HepG2 (cell line): ENCODE measurements around the gene IVD. TPM values are rescaled to one million over a fixed set of nuclear protein-coding genes. Genes with fewer than 3 reads are reported as not detected.

Experiments
- AGO2 ChIP-seq: fragments of 200-400 bp; formaldehyde crosslinking; optimal IDR thresholded peaks from 2 replicates; pipeline ENCODE3; 2017; ENCODE audit warnings: mild to moderate bottlenecking, low read depth, low read length, moderate library complexity
- CAMTA2 ChIP-seq: sonication (generic); formaldehyde crosslinking; IDR thresholded peaks from 2 replicates; pipeline ENCODE4 v1.4.0; 2020; ENCODE audit warnings: mild to moderate bottlenecking, missing genetic modification reagents, borderline replicate concordance
- DNMT1 ChIP-seq: sonication (generic); formaldehyde crosslinking; IDR thresholded peaks from 2 replicates; pipeline ENCODE4 v1.5.1; 2020; ENCODE audit warnings: mild to moderate bottlenecking, missing genetic modification reagents
- FOXO1 ChIP-seq: sonication (generic); formaldehyde crosslinking; IDR thresholded peaks from 2 replicates; pipeline ENCODE4 v1.4.0; 2020; ENCODE audit warnings: missing genetic modification reagents
- HDAC6 ChIP-seq: fragments of 200-600 bp; sonication (generic); IDR thresholded peaks from 2 replicates; pipeline ENCODE4 v1.7.0; 2017; ENCODE audit warnings: mild to moderate bottlenecking, antibody characterized with exemption, low read length, low read depth
- KAT8 ChIP-seq: IDR thresholded peaks from 2 replicates; pipeline ENCODE4 v1.6.1; 2016; ENCODE audit warnings: missing genetic modification reagents, missing compliant biosample characterization
- KLF6 ChIP-seq: IDR thresholded peaks from 2 replicates; pipeline ENCODE4 v1.8.0; 2016; ENCODE audit warnings: missing biosample characterization, missing genetic modification reagents
- MTA1 ChIP-seq: sonication (generic); formaldehyde crosslinking; IDR thresholded peaks from 2 replicates; pipeline ENCODE4 v1.4.0; 2020; ENCODE audit warnings: missing genetic modification reagents, mild to moderate bottlenecking, borderline replicate concordance
- NFYC ChIP-seq: IDR thresholded peaks from 2 replicates; pipeline ENCODE4 v1.6.1; 2016; ENCODE audit warnings: missing genetic modification reagents, missing compliant biosample characterization
- PHF20 ChIP-seq: sonication (generic); formaldehyde crosslinking; IDR thresholded peaks from 2 replicates; pipeline ENCODE4 v1.5.0; 2020; ENCODE audit warnings: mild to moderate bottlenecking, missing genetic modification reagents
- PHF21A ChIP-seq: sonication (generic); formaldehyde crosslinking; IDR thresholded peaks from 2 replicates; pipeline ENCODE4 v1.5.0; 2020; ENCODE audit warnings: mild to moderate bottlenecking, missing genetic modification reagents
- POLR2G ChIP-seq: fragments of 200-400 bp; formaldehyde crosslinking; IDR thresholded peaks from 2 replicates; pipeline ENCODE4 v1.6.1; 2018; ENCODE audit warnings: mild to moderate bottlenecking, low read depth, low read length, moderate library complexity
- RFX3 ChIP-seq: IDR thresholded peaks from 2 replicates; pipeline ENCODE4 v1.6.1; 2016; ENCODE audit warnings: missing biosample characterization, missing genetic modification reagents
- SP5 ChIP-seq: IDR thresholded peaks from 2 replicates; pipeline ENCODE4 v1.6.1; 2016; ENCODE audit warnings: low read depth, borderline replicate concordance
- SRSF4 ChIP-seq: fragments of 200-400 bp; formaldehyde crosslinking; IDR thresholded peaks from one replicate; pipeline ENCODE4 v1.6.1; 2018; ENCODE audit warnings: mild to moderate bottlenecking, low read depth, low read length, moderate library complexity; ENCODE audit not compliant: poor library complexity, severe bottlenecking
- ZFP90 ChIP-seq: sonication (generic); formaldehyde crosslinking; IDR thresholded peaks from 2 replicates; pipeline ENCODE4 v1.8.0; 2022; ENCODE audit warnings: missing genetic modification reagents, mild to moderate bottlenecking, inconsistent platforms, borderline replicate concordance
- ZNF235 ChIP-seq: sonication (generic); formaldehyde crosslinking; IDR thresholded peaks from 2 replicates; pipeline ENCODE4 v1.8.1; 2023; ENCODE audit warnings: mild to moderate bottlenecking, missing genetic modification reagents, borderline replicate concordance
- ZNF441 ChIP-seq: sonication (generic); formaldehyde crosslinking; IDR thresholded peaks from 2 replicates; pipeline ENCODE4 v1.7.0; 2021; ENCODE audit warnings: missing genetic modification reagents, borderline replicate concordance
- ZNF496 ChIP-seq: sonication (generic); formaldehyde crosslinking; IDR thresholded peaks from 2 replicates; pipeline ENCODE4 v1.8.1; 2023; ENCODE audit warnings: mild to moderate bottlenecking, moderate library complexity, missing genetic modification reagents; ENCODE audit not compliant: insufficient replicate concordance
- ZNF616 ChIP-seq: sonication (generic); formaldehyde crosslinking; IDR thresholded peaks from 2 replicates; pipeline ENCODE4 v1.5.0; 2020; ENCODE audit warnings: low read depth, mild to moderate bottlenecking, missing genetic modification reagents
- polyA plus RNA-seq, 8 experiments: library from polyadenylated mRNA; depleted of rRNA in 3 of 8; stranded (reverse) in 7 of 8; unstranded in 1 of 8; fragments of >200 nt; fragmentation: Illumina TruSeq in 4 of 8; extraction: Trizol in 4 of 8; gene quantifications; 2 replicates each; pipeline versions ENCODE4 v1.2.1 to v1.2.3, GENCODE V29; 2011 to 2016; ENCODE audit warnings: low read depth in 4 of 8, missing spikeins in 1 of 8, mixed read lengths in 1 of 8; ENCODE audit not compliant: insufficient read depth in 1 of 8
- total RNA-seq, 5 experiments: library from RNA; depleted of rRNA; stranded (reverse); fragments of >200 nt; fragmentation: Illumina TruSeq; extraction: Trizol; gene quantifications; 2 replicates each; pipeline ENCODE4 v1.2.3, GENCODE V29; 2016; ENCODE audit warnings: low read depth in 1 of 5
- TF ChIP-seq, protein P1 (sequence below): sonication (generic); formaldehyde crosslinking; IDR thresholded peaks from 2 replicates; pipeline ENCODE4 v1.8.1; 2023; ENCODE audit warnings: mild to moderate bottlenecking, missing genetic modification reagents
- TF ChIP-seq, protein P2 (sequence below): IDR thresholded peaks from 2 replicates; pipeline ENCODE4 v1.6.1; 2016; ENCODE audit warnings: low read depth, control low read depth
- TF ChIP-seq, protein P3 (sequence below): sonication (generic); formaldehyde crosslinking; IDR thresholded peaks from 2 replicates; pipeline ENCODE4 v1.4.0; 2020; ENCODE audit warnings: low read depth, mild to moderate bottlenecking, missing genetic modification reagents
- TF ChIP-seq, protein P4 (sequence below): sonication (generic); formaldehyde crosslinking; IDR thresholded peaks from 2 replicates; pipeline ENCODE4 v1.4.0; 2020; ENCODE audit warnings: mild to moderate bottlenecking, missing genetic modification reagents

Gene IVD
- total and polyA plus RNA-seq, 2 of the 13 experiments (the other 11 are each of a cell fraction or from before 2014, with no cell fraction given) = 48.0 to 53.9 TPM

DNA sequence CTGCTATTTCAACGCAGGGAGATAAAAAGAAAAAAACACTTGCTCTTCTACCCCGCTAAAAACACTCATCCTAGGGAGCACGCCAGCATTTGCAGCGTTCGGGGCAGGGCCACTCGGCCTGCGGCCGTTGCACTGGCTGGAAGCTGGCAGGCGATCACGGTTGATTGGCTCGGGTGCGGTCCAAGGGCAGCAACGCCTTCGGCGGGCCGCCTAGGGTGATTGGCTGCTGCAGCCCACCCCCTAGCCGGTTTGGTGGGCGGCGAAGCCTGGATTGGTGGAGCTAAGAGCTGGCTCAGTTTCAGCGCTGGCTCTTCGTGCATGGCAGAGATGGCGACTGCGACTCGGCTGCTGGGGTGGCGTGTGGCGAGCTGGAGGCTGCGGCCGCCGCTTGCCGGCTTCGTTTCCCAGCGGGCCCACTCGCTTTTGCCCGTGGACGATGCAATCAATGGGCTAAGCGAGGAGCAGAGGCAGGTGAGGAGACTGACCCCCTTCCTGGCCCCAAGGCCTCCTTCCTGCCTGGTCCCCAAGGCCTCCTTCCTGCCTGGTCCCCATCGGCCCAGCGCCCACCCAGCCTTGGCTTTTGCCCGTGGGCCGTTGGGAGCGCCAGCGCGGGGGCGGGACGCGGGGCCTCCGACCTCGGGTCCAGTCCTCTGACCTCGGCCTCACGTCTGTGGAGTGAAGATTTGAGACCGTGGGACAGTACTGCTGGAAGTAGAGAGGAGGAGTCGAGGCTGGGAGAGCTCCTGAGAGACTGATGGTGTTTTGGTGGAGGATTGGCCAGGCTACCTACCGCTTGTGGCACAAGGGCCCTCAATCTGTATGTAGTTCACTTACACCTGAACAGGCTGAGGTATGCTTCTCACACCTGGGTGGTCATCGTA lies at the start of gene IVD (continued):
- no peak for TF ChIP-seq SRSF4
- peak; percentile 97 for TF ChIP-seq NFYC (CRISPR knock-in tag)
- TF ChIP-seq, protein P1, sequence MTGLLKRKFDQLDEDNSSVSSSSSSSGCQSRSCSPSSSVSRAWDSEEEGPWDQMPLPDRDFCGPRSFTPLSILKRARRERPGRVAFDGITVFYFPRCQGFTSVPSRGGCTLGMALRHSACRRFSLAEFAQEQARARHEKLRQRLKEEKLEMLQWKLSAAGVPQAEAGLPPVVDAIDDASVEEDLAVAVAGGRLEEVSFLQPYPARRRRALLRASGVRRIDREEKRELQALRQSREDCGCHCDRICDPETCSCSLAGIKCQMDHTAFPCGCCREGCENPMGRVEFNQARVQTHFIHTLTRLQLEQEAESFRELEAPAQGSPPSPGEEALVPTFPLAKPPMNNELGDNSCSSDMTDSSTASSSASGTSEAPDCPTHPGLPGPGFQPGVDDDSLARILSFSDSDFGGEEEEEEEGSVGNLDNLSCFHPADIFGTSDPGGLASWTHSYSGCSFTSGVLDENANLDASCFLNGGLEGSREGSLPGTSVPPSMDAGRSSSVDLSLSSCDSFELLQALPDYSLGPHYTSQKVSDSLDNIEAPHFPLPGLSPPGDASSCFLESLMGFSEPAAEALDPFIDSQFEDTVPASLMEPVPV = peak; percentile 77
- no peak for TF ChIP-seq ZNF496 (CRISPR knock-in tag)
- TF ChIP-seq, protein P2, sequence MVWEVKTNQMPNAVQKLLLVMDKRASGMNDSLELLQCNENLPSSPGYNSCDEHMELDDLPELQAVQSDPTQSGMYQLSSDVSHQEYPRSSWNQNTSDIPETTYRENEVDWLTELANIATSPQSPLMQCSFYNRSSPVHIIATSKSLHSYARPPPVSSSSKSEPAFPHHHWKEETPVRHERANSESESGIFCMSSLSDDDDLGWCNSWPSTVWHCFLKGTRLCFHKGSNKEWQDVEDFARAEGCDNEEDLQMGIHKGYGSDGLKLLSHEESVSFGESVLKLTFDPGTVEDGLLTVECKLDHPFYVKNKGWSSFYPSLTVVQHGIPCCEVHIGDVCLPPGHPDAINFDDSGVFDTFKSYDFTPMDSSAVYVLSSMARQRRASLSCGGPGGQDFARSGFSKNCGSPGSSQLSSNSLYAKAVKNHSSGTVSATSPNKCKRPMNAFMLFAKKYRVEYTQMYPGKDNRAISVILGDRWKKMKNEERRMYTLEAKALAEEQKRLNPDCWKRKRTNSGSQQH (CRISPR knock-in tag) = no peak
- peak; percentile 45 for TF ChIP-seq KAT8
- peak; percentile 90 for TF ChIP-seq PHF21A (CRISPR knock-in tag)
- TF ChIP-seq AGO2 = peak; percentile 71
- TF ChIP-seq, protein P3, sequence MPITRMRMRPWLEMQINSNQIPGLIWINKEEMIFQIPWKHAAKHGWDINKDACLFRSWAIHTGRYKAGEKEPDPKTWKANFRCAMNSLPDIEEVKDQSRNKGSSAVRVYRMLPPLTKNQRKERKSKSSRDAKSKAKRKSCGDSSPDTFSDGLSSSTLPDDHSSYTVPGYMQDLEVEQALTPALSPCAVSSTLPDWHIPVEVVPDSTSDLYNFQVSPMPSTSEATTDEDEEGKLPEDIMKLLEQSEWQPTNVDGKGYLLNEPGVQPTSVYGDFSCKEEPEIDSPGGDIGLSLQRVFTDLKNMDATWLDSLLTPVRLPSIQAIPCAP (CRISPR knock-in tag) = no peak
- TF ChIP-seq FOXO1 (CRISPR knock-in tag) = peak; percentile 25; the same call in 1 of the 2 replicates
- peak; percentile 80; the same call in 1 of the 2 replicates for TF ChIP-seq KLF6
- TF ChIP-seq, protein P4, sequence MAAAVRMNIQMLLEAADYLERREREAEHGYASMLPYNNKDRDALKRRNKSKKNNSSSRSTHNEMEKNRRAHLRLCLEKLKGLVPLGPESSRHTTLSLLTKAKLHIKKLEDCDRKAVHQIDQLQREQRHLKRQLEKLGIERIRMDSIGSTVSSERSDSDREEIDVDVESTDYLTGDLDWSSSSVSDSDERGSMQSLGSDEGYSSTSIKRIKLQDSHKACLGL (CRISPR knock-in tag) = peak; percentile 65; the same call in 1 of the 2 replicates
- TF ChIP-seq ZNF235 (CRISPR knock-in tag) = no peak
- TF ChIP-seq SP5 = no peak
- TF ChIP-seq CAMTA2 (CRISPR knock-in tag) = peak; percentile 63; the same call in 1 of the 2 replicates
- peak; percentile 60 for TF ChIP-seq PHF20 (CRISPR knock-in tag)
- no peak for TF ChIP-seq ZFP90 (CRISPR knock-in tag)
- TF ChIP-seq POLR2G = peak; percentile 90
- TF ChIP-seq MTA1 (CRISPR knock-in tag) = peak; percentile 62; the same call in 1 of the 2 replicates
- no peak for TF ChIP-seq RFX3
- no peak; the same call in 1 of the 2 replicates for TF ChIP-seq ZNF616 (CRISPR knock-in tag)
- no peak for TF ChIP-seq HDAC6
- no peak for TF ChIP-seq ZNF441 (CRISPR knock-in tag)
- peak; percentile 90 for TF ChIP-seq DNMT1 (CRISPR knock-in tag)
